ENCODE results near the gene VMP1. TPM values are rescaled to one million over a fixed set of nuclear protein-coding genes. Genes with fewer than 3 reads are reported as not detected.

VMP1 gene
- total and polyA plus RNA-seq, 2 of the 13 experiments (the other 11 are each of a cell fraction or from before 2014, with no cell fraction given), result 186 to 271 TPM

DNA sequence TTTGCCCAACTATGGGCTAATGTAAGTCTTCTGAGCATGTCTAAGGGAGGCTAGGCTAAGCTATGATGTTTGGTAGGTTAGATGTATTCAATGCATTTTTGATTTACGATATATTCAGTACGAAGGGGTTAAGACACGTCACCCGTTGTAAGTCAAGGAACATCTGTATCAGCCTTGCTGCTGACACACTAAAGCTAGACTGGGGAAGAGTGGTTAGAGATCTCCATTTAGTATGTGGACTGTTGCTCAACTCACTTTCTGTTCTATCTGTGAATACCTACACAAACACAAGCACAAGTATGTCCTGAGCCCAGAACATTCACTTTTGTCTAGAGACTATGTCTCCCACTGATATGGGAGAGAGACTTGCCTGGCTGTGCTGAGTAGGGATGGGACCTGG, 71.5 kb downstream of the VMP1 start:
- Histone ChIP-seq H3K4me1 (ENCODE audit: insufficient read depth, low read length) (peaks cover 56% of the 10 kb centered on the region), H3K27ac (ENCODE audit: extremely low read length, insufficient read depth, low read length) (peak overlapping the region; percentile 2), H3K27me3 (ENCODE audit: control insufficient read depth in 1 of 2, insufficient read depth in 2 of 2, low read length in 2 of 2) (no peaks in the 10 kb centered on the region), H3K4me2 (ENCODE audit: low read depth, low read length) (no peak overlapping the region), H3K9ac (ENCODE audit: insufficient read depth, low read depth, low read length) (no peak overlapping the region), H3K36me3 (replicated peaks in 1 of 2; ENCODE audit: control insufficient read depth in 1 of 2, insufficient read depth in 2 of 2, low read length in 2 of 2) (peaks cover 6 to 36% of the 10 kb centered on the region in 2 experiments; a peak in 4 of 5 replicates), H4K20me1 (ENCODE audit: insufficient read depth, low read length) (no peaks in the 10 kb centered on the region), H2AFZ (ENCODE audit: low read length) (no peak overlapping the region), H3K79me2 (ENCODE audit: insufficient read depth, low read length) (peaks cover 4% of the 10 kb centered on the region), H3K9me3 (ENCODE audit: low read length) (no peaks in the 10 kb centered on the region), H3K4me3 (replicated peaks in 1 of 3; ENCODE audit: insufficient read depth in 1 of 3, low read depth in 2 of 3, low read length in 3 of 3) (no peak overlapping the region)
- CTCF ChIA-PET (ENCODE audit: low intra/inter-chr PET ratio, low total read pairs), result no interaction called here
- intact Hi-C loops (cut with micrococcal nuclease; ENCODE audit: unreplicated experiment) (no loop called here), in situ Hi-C loops (cut with HindIII; ENCODE audit: extremely low pct_ligation_motif_present, low pct_unique_long_range_greater_than_20kb) (no loop called here)
- FAIRE-seq (no peak), DNase-seq (ENCODE audit: low spot score) (no peak), ATAC-seq (peak; percentile 32; the same call in 2 of the 3 replicates)
- POLR2A ChIA-PET, result interaction anchor here (1.1 to 1.5 kb wide), 3 partner anchors 18 to 68 kb away, joined by 4 to 8 read pairs (median 7); no protein-coding TSS in a partner anchor
- 93% methylated on average over 4 of the region's 4 CpGs for WGBS (ENCODE audit: low lambda C conversion rate)
- BruUV-seq (replicated peaks), result no TSS peak
- TF ChIP-seq CEBPB (IDR thresholded peaks at IDR 0.05; ENCODE audit: borderline replicate concordance, low read depth, low read length), result peak; percentile 3; the same call in 1 of the 2 replicates
- TF ChIP-seq KDM4B (CRISPR knock-in tag; IDR thresholded peaks at IDR 0.05), result 0 out of 2 replicates have a peak, but pooled peaks have one; percentile 16
- TF ChIP-seq, protein P1, sequence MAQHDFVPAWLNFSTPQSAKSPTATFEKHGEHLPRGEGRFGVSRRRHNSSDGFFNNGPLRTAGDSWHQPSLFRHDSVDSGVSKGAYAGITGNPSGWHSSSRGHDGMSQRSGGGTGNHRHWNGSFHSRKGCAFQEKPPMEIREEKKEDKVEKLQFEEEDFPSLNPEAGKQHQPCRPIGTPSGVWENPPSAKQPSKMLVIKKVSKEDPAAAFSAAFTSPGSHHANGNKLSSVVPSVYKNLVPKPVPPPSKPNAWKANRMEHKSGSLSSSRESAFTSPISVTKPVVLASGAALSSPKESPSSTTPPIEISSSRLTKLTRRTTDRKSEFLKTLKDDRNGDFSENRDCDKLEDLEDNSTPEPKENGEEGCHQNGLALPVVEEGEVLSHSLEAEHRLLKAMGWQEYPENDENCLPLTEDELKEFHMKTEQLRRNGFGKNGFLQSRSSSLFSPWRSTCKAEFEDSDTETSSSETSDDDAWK (CRISPR knock-in tag; IDR thresholded peaks at IDR 0.05), result no peak
- TF ChIP-seq, protein P2, sequence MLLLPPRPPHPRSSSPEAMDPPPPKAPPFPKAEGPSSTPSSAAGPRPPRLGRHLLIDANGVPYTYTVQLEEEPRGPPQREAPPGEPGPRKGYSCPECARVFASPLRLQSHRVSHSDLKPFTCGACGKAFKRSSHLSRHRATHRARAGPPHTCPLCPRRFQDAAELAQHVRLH (CRISPR knock-in tag; IDR thresholded peaks at IDR 0.05; ENCODE audit: borderline replicate concordance, low read depth), result no peak
- TF ChIP-seq ZSCAN29 (CRISPR knock-in tag; conservative IDR thresholded peaks at IDR 0.05), result no peak
- no peak for TF ChIP-seq ZNF263 (CRISPR knock-in tag; IDR thresholded peaks at IDR 0.05)
- TF ChIP-seq ZNF33B (CRISPR knock-in tag; IDR thresholded peaks at IDR 0.05), result no peak
- peak; percentile 45; the same call in 1 of the 2 replicates for TF ChIP-seq CEBPG (CRISPR knock-in tag; IDR thresholded peaks at IDR 0.05)
- no peak for TF ChIP-seq HNF4G (IDR thresholded peaks at IDR 0.05; ENCODE audit: borderline replicate concordance, low read depth, low read length)
- no peak for TF ChIP-seq HNF4G (CRISPR knock-in tag; IDR thresholded peaks at IDR 0.05; ENCODE audit: borderline replicate concordance, low read depth)
- TF ChIP-seq, protein P3, sequence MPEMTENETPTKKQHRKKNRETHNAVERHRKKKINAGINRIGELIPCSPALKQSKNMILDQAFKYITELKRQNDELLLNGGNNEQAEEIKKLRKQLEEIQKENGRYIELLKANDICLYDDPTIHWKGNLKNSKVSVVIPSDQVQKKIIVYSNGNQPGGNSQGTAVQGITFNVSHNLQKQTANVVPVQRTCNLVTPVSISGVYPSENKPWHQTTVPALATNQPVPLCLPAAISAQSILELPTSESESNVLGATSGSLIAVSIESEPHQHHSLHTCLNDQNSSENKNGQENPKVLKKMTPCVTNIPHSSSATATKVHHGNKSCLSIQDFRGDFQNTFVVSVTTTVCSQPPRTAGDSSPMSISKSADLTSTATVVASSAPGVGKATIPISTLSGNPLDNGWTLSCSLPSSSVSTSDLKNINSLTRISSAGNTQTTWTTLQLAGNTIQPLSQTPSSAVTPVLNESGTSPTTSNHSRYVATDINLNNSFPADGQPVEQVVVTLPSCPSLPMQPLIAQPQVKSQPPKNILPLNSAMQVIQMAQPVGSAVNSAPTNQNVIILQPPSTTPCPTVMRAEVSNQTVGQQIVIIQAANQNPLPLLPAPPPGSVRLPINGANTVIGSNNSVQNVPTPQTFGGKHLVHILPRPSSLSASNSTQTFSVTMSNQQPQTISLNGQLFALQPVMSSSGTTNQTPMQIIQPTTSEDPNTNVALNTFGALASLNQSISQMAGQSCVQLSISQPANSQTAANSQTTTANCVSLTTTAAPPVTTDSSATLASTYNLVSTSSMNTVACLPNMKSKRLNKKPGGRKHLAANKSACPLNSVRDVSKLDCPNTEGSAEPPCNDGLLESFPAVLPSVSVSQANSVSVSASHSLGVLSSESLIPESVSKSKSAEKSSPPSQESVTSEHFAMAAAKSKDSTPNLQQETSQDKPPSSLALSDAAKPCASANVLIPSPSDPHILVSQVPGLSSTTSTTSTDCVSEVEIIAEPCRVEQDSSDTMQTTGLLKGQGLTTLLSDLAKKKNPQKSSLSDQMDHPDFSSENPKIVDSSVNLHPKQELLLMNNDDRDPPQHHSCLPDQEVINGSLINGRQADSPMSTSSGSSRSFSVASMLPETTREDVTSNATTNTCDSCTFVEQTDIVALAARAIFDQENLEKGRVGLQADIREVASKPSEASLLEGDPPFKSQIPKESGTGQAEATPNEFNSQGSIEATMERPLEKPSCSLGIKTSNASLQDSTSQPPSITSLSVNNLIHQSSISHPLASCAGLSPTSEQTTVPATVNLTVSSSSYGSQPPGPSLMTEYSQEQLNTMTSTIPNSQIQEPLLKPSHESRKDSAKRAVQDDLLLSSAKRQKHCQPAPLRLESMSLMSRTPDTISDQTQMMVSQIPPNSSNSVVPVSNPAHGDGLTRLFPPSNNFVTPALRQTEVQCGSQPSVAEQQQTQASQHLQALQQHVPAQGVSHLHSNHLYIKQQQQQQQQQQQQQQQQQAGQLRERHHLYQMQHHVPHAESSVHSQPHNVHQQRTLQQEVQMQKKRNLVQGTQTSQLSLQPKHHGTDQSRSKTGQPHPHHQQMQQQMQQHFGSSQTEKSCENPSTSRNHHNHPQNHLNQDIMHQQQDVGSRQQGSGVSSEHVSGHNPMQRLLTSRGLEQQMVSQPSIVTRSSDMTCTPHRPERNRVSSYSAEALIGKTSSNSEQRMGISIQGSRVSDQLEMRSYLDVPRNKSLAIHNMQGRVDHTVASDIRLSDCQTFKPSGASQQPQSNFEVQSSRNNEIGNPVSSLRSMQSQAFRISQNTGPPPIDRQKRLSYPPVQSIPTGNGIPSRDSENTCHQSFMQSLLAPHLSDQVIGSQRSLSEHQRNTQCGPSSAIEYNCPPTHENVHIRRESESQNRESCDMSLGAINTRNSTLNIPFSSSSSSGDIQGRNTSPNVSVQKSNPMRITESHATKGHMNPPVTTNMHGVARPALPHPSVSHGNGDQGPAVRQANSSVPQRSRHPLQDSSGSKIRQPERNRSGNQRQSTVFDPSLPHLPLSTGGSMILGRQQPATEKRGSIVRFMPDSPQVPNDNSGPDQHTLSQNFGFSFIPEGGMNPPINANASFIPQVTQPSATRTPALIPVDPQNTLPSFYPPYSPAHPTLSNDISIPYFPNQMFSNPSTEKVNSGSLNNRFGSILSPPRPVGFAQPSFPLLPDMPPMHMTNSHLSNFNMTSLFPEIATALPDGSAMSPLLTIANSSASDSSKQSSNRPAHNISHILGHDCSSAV (CRISPR knock-in tag; IDR thresholded peaks at IDR 0.05; ENCODE audit: borderline replicate concordance), result no peak
- TF ChIP-seq PRMT3 (CRISPR knock-in tag; IDR thresholded peaks at IDR 0.05; ENCODE audit: borderline replicate concordance, low read depth), result no peak
- no peak for TF ChIP-seq ZSCAN21 (CRISPR knock-in tag; IDR thresholded peaks at IDR 0.05; ENCODE audit: borderline replicate concordance)
- TF ChIP-seq STAT5B (CRISPR knock-in tag; IDR thresholded peaks at IDR 0.05), result no peak
- no peak for TF ChIP-seq ZNF720 (CRISPR knock-in tag; IDR thresholded peaks at IDR 0.05)
- no peak for TF ChIP-seq TARDBP (CRISPR knock-in tag; IDR thresholded peaks at IDR 0.05)
- no peak for TF ChIP-seq GTF2F1 (IDR thresholded peaks at IDR 0.05; ENCODE audit: low read length)
